Testis (tissue), 2 donors: ENCODE data around the gene ARHGAP27.

ENCODE experiments used
- POLR2A ChIP-seq: fragments of 450-650 bp; IDR thresholded peaks from one replicate; pipeline ENCODE4 v1.6.1; 2017; ENCODE audit warnings: antibody characterized with exemption, mild to moderate bottlenecking, moderate library complexity
- TF ChIP-seq, protein P1 (sequence below), 3 experiments: fragments of 450-650 bp in 2 of 3; fragments of 200-600 bp in 1 of 3; sonication (generic) in 1 of 3; IDR thresholded peaks; one replicate each; pipeline ENCODE4 v1.5.1; 2016 to 2019; ENCODE audit warnings: antibody characterized with exemption in 3 of 3, mild to moderate bottlenecking in 2 of 3, moderate library complexity in 1 of 3

- TF ChIP-seq, protein P1, sequence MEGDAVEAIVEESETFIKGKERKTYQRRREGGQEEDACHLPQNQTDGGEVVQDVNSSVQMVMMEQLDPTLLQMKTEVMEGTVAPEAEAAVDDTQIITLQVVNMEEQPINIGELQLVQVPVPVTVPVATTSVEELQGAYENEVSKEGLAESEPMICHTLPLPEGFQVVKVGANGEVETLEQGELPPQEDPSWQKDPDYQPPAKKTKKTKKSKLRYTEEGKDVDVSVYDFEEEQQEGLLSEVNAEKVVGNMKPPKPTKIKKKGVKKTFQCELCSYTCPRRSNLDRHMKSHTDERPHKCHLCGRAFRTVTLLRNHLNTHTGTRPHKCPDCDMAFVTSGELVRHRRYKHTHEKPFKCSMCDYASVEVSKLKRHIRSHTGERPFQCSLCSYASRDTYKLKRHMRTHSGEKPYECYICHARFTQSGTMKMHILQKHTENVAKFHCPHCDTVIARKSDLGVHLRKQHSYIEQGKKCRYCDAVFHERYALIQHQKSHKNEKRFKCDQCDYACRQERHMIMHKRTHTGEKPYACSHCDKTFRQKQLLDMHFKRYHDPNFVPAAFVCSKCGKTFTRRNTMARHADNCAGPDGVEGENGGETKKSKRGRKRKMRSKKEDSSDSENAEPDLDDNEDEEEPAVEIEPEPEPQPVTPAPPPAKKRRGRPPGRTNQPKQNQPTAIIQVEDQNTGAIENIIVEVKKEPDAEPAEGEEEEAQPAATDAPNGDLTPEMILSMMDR (IDR thresholded peaks at IDR 0.05): no peak
- no peak for TF ChIP-seq POLR2A
Measured at GRCh38 chr17:45391918-45392317, 40.8 kb downstream of the ARHGAP27 start.
